H1 (cell line): ENCODE data around the gene PDE9A. TPM values are rescaled to one million over a fixed set of nuclear protein-coding genes. Genes with fewer than 3 reads are reported as not detected.
A peak's percentile ranks its signal among the peaks of the same experiment; 100 is the strongest.

Source experiments
- CTCF ChIA-PET: fragments of 300-600 bp; sonication (Branson Sonifier 250); formaldehyde crosslinking; loops from one replicate; lab custom pipeline; 2021; ENCODE audit not compliant: partially characterized antibody; lab: Charles Lee
- POLR2A ChIA-PET: fragments of 300-600 bp; sonication (Branson Sonifier 250); formaldehyde crosslinking; loops from one replicate; lab custom pipeline; 2021; ENCODE audit warnings: inconsistent platforms; ENCODE audit not compliant: partially characterized antibody; lab: Charles Lee
- DNase-seq, 2 experiments: peaks; one replicate each; pipeline versions ENCODE4 v3.0.0 to v3.0.0-alpha.2; 2010 to 2022; ENCODE audit warnings: low spot score in 2 of 2, low read depth in 1 of 2, mixed read lengths in 1 of 2
- FAIRE-seq: peaks from 2 replicates; lab custom pipeline; 2011; peaks lifted over from hg19 to GRCh38; lab: Jason Lieb, UNC
- H2AFZ ChIP-seq: 2 replicates; pipeline ENCODE4 v1.8.1; 2012; ENCODE audit warnings: low read length, inconsistent platforms
- H2AK5ac ChIP-seq: 2 replicates; pipeline ENCODE4 v1.6.1; 2013; ENCODE audit warnings: low read depth, low read length
- H2BK120ac ChIP-seq: replicated peaks from 2 replicates; pipeline ENCODE3; 2013; ENCODE audit warnings: low read depth, low read length, inconsistent platforms
- H2BK12ac ChIP-seq: 2 replicates; pipeline ENCODE4 v1.6.1; 2013; ENCODE audit warnings: low read depth, low read length
- H2BK15ac ChIP-seq: 2 replicates; pipeline ENCODE4 v1.6.1; 2013; ENCODE audit warnings: low read length
- H2BK20ac ChIP-seq: 2 replicates; pipeline ENCODE4 v1.6.1; 2013; ENCODE audit warnings: low read length
- H2BK5ac ChIP-seq: 2 replicates; pipeline ENCODE4 v1.6.1; 2013; ENCODE audit warnings: low read depth, low read length
- H3K14ac ChIP-seq: 2 replicates; pipeline ENCODE4 v1.6.1; 2013; ENCODE audit warnings: inconsistent platforms; ENCODE audit not compliant: insufficient read length
- H3K18ac ChIP-seq: 2 replicates; pipeline ENCODE4 v1.6.1; 2013; ENCODE audit warnings: low read length; ENCODE audit errors: extremely low read depth
- H3K23ac ChIP-seq: 2 replicates; pipeline ENCODE4 v1.6.1; 2013; ENCODE audit warnings: inconsistent platforms; ENCODE audit not compliant: insufficient read length
- H3K23me2 ChIP-seq: 2 replicates; pipeline ENCODE4 v1.6.1; 2013; ENCODE audit warnings: low read depth, low read length
- H3K27ac ChIP-seq: 2 replicates; pipeline ENCODE4 v1.6.1; 2011; ENCODE audit warnings: low read depth, low read length, inconsistent platforms
- H3K27me3 ChIP-seq, 4 experiments: replicated peaks in 1 of 4; 1 replicate in 1 of 4; 2 replicates in 3 of 4; pipeline versions ENCODE4 v1.6.1 to v1.8.1; 2011 to 2013; ENCODE audit warnings: low read length in 3 of 4, mild to moderate bottlenecking in 3 of 4, inconsistent platforms in 2 of 4, mixed read lengths in 2 of 4, moderate library complexity in 1 of 4; ENCODE audit not compliant: control insufficient read depth in 3 of 4, insufficient read depth in 3 of 4; ENCODE audit errors: extremely low read depth in 1 of 4
- H3K36me3 ChIP-seq, 4 experiments: 2 replicates each; pipeline versions ENCODE4 v1.6.1 to v1.8.1; 2011 to 2013; ENCODE audit warnings: mild to moderate bottlenecking in 4 of 4, low read length in 3 of 4, moderate library complexity in 2 of 4, control low read depth in 1 of 4, inconsistent platforms in 1 of 4; ENCODE audit not compliant: insufficient read depth in 4 of 4, control insufficient read depth in 2 of 4
- H3K4ac ChIP-seq: replicated peaks from 2 replicates; pipeline ENCODE3; 2013; ENCODE audit warnings: low read length, low read depth, mixed read lengths, inconsistent platforms; ENCODE audit not compliant: insufficient read length
- H3K4me1 ChIP-seq, 4 experiments: replicated peaks in 1 of 4; 1 replicate in 1 of 4; 2 replicates in 3 of 4; pipeline versions ENCODE4 v1.6.1 to v1.8.1; 2011 to 2013; ENCODE audit warnings: low read length in 3 of 4, inconsistent platforms in 2 of 4, mixed read lengths in 1 of 4; ENCODE audit not compliant: insufficient read depth in 4 of 4, control insufficient read depth in 3 of 4
- H3K4me2 ChIP-seq, 2 experiments: 2 replicates each; pipeline versions ENCODE4 v1.6.1 to v1.8.1; 2011 to 2013; ENCODE audit warnings: low read depth in 2 of 2, low read length in 2 of 2, control low read depth in 1 of 2, inconsistent platforms in 1 of 2, mild to moderate bottlenecking in 1 of 2; ENCODE audit not compliant: insufficient read depth in 1 of 2
- H3K4me3 ChIP-seq, 4 experiments: fragments of 200-600, 300-600 bp in 1 of 4; sonication (generic), shearing (Covaris generic), sonication (Bioruptor Twin) in 1 of 4; 2 replicates each; pipeline versions ENCODE4 v1.5.1 to v1.8.1; 2011 to 2016; ENCODE audit warnings: low read length in 4 of 4, low read depth in 3 of 4, control low read depth in 2 of 4, inconsistent platforms in 2 of 4, mild to moderate bottlenecking in 2 of 4, mixed read lengths in 1 of 4, moderate library complexity in 1 of 4; ENCODE audit not compliant: insufficient read depth in 2 of 4; ENCODE audit errors: extremely low read depth in 1 of 4
- H3K56ac ChIP-seq: replicated peaks from 2 replicates; pipeline ENCODE3; 2013; ENCODE audit warnings: low read depth, mild to moderate bottlenecking, mixed read lengths, low read length, inconsistent platforms; ENCODE audit not compliant: insufficient read length
- H3K79me1 ChIP-seq: 2 replicates; pipeline ENCODE4 v1.6.1; 2013; ENCODE audit warnings: low read depth, low read length, control low read depth
- H3K79me2 ChIP-seq, 2 experiments: 2 replicates each; pipeline versions ENCODE4 v1.6.1 to v1.8.1; 2012 to 2013; ENCODE audit warnings: low read length in 2 of 2, mild to moderate bottlenecking in 2 of 2, inconsistent platforms in 1 of 2; ENCODE audit not compliant: insufficient read depth in 2 of 2, control insufficient read depth in 1 of 2
- H3K9ac ChIP-seq, 4 experiments: replicated peaks in 1 of 4; 1 replicate in 1 of 4; 2 replicates in 3 of 4; pipeline versions ENCODE4 v1.6.1 to v1.8.1; 2011 to 2013; ENCODE audit warnings: low read depth in 3 of 4, low read length in 3 of 4, control low read depth in 2 of 4, mild to moderate bottlenecking in 2 of 4, moderate library complexity in 2 of 4, inconsistent platforms in 1 of 4; ENCODE audit errors: extremely low read depth in 1 of 4
- H3K9me3 ChIP-seq, 2 experiments: 2 replicates each; pipeline versions ENCODE4 v1.6.1 to v1.8.1; 2012 to 2013; ENCODE audit warnings: mild to moderate bottlenecking in 2 of 2, moderate library complexity in 2 of 2, control low read depth in 1 of 2, inconsistent platforms in 1 of 2, low read depth in 1 of 2, low read length in 1 of 2, mixed read lengths in 1 of 2; ENCODE audit not compliant: insufficient read depth in 2 of 2
- H4K20me1 ChIP-seq, 2 experiments: replicated peaks in 1 of 2; 2 replicates each; pipeline versions ENCODE3 to v1.8.1; 2011 to 2013; ENCODE audit warnings: inconsistent platforms in 2 of 2, low read length in 2 of 2, mild to moderate bottlenecking in 1 of 2; ENCODE audit not compliant: insufficient read depth in 2 of 2, control insufficient read depth in 1 of 2
- H4K5ac ChIP-seq: 2 replicates; pipeline ENCODE4 v1.6.1; 2013; ENCODE audit warnings: low read length, low read depth, mixed read lengths, inconsistent platforms; ENCODE audit not compliant: insufficient read length
- H4K8ac ChIP-seq: 2 replicates; pipeline ENCODE4 v1.8.0; 2013; ENCODE audit warnings: mild to moderate bottlenecking, moderate library complexity, low read length, inconsistent platforms; ENCODE audit not compliant: insufficient read depth; ENCODE audit errors: extremely low read depth
- H4K91ac ChIP-seq: replicated peaks from 2 replicates; pipeline ENCODE3; 2013; ENCODE audit warnings: low read length, mixed read lengths, inconsistent platforms; ENCODE audit not compliant: insufficient read length
- CBX5 ChIP-seq: fragments of 300-800, 300-1000 bp; sonication (generic); IDR thresholded peaks from 2 replicates; pipeline ENCODE4 v1.7.1; 2016; ENCODE audit warnings: antibody characterized with exemption, low read length, low read depth
- CTBP2 ChIP-seq: IDR thresholded peaks from 2 replicates; pipeline ENCODE4 v1.7.0; 2011; ENCODE audit warnings: borderline replicate concordance, mild to moderate bottlenecking, moderate library complexity, mixed read lengths, low read length; ENCODE audit not compliant: insufficient read depth, insufficient read length
- EP300 ChIP-seq, 2 experiments: IDR thresholded peaks; 1 replicate in 1 of 2; 2 replicates in 1 of 2; pipeline ENCODE4 v1.6.1; 2011 to 2012; ENCODE audit warnings: low read depth in 2 of 2, low read length in 2 of 2, mild to moderate bottlenecking in 2 of 2, borderline replicate concordance in 1 of 2, inconsistent platforms in 1 of 2, moderate library complexity in 1 of 2
- JUN ChIP-seq: IDR thresholded peaks from 2 replicates; pipeline ENCODE4 v1.6.1; 2011; ENCODE audit warnings: low read depth, mild to moderate bottlenecking, improper control_type of control experiment, low read length
- SAP30 ChIP-seq: fragments of 300-600 bp; sonication (generic); IDR thresholded peaks from 2 replicates; pipeline ENCODE4 v1.7.1; 2012; ENCODE audit warnings: low read length, moderate library complexity, mild to moderate bottlenecking, inconsistent platforms; ENCODE audit not compliant: insufficient read depth, insufficient replicate concordance
- TCF12 ChIP-seq: IDR thresholded peaks from 2 replicates; pipeline ENCODE4 v1.6.1; 2011; ENCODE audit warnings: low read depth, mild to moderate bottlenecking, low read length
- USF2 ChIP-seq: IDR thresholded peaks from 2 replicates; pipeline ENCODE4 v1.6.1; 2011; ENCODE audit warnings: low read length, improper control_type of control experiment
- WGBS, 2 experiments: shearing (Covaris generic) in 1 of 2; methylation state at CpG; one replicate each; pipeline versions ENCODE4 v1.1.6 to v1.1.7; 2013 to 2015; ENCODE audit warnings: low lambda C conversion rate in 2 of 2, mixed read lengths in 2 of 2, inconsistent platforms in 1 of 2, low coverage in 1 of 2, missing lambda C conversion rate in 1 of 2; ENCODE audit not compliant: insufficient replicate concordance in 2 of 2, insufficient coverage in 1 of 2, insufficient read length in 1 of 2; ENCODE audit errors: extremely low coverage in 1 of 2, missing lambda C conversion rate in 1 of 2; 5-methylcytosine and 5-hydroxymethylcytosine counted together
- polyA plus RNA-seq, 7 experiments: library from polyadenylated mRNA; depleted of rRNA in 3 of 7; stranded (reverse) in 5 of 7; unstranded in 2 of 7; fragments of >200 nt in 5 of 7; fragments of 200-250 nt in 2 of 7; gene quantifications; 1 replicate in 5 of 7; 2 replicates in 1 of 7; 4 replicates in 1 of 7; pipeline versions ENCODE4 v1.2.1 to v1.2.3, GENCODE V29; 2011 to 2013; ENCODE audit warnings: missing spikeins in 2 of 7, mixed read lengths in 2 of 7
- total RNA-seq: library from RNA; stranded (reverse); fragmentation: NEBNext Ultra II Directional; extraction: Animal tissue kit (Norgen Biotek cat#: 25700); gene quantifications from 2 replicates; pipeline ENCODE4 v1.2.1, GENCODE V29; 2021

The PDE9A gene
- total and polyA plus RNA-seq, 2 of the 8 experiments (the other 6 are each of a cell fraction or from before 2014, with no cell fraction given) = 39.2 to 45.9 TPM

- no peak overlapping the region for H3K4me3 ChIP-seq
- no peak for FAIRE-seq
- H3K4me1 ChIP-seq = no peaks in the 10 kb centered on the region
- no peak overlapping the region for H3K14ac ChIP-seq
- H2AFZ ChIP-seq = no peak overlapping the region
- H3K4ac ChIP-seq = no peak overlapping the region
- WGBS, 2 experiments = 98% methylated on average over 2 of the region's 2 CpGs; no CpG with 5 or more reads in 1 of the 2 experiments
- no peaks in the 10 kb centered on the region for H3K79me1 ChIP-seq
- H2BK20ac ChIP-seq = no peak overlapping the region
- H3K23ac ChIP-seq = no peak overlapping the region
- H3K27ac ChIP-seq = no peak overlapping the region
- no peak overlapping the region for H3K4me2 ChIP-seq
- no peaks in the 10 kb centered on the region for H3K79me2 ChIP-seq
- peak; percentile 62; the same call in 1 of the 2 replicates for TF ChIP-seq USF2
- TF ChIP-seq CBX5 = no peak
- TF ChIP-seq TCF12 = no peak
- no peak for TF ChIP-seq EP300 (IDR thresholded peaks at IDR 0.05; ENCODE audit: borderline replicate concordance in 1 of 2, low read depth in 2 of 2, low read length in 2 of 2)
- TF ChIP-seq SAP30 = no peak
- no peak for TF ChIP-seq JUN
- TF ChIP-seq CTBP2 = no peak
- TF ChIP-seq, all 59 proteins: peak for 1
- CTCF ChIA-PET = no interaction called here
- Histone ChIP-seq H3K9ac (no peak overlapping the region), H3K23me2 (no peaks in the 10 kb centered on the region), H3K9me3 (no peaks in the 10 kb centered on the region), H4K91ac (no peak overlapping the region), H3K36me3 (no peaks in the 10 kb centered on the region), H4K20me1 (no peaks in the 10 kb centered on the region), H4K5ac (no peak overlapping the region), H3K18ac (no peak overlapping the region), H4K8ac (no peak overlapping the region), H2BK5ac (no peak overlapping the region), H2AK5ac (no peak overlapping the region), H2BK12ac (no peak overlapping the region), H2BK120ac (no peak overlapping the region), H3K56ac (no peak overlapping the region), H2BK15ac (no peak overlapping the region), H3K27me3 (peaks cover 0 to 2% (median under 1%) of the 10 kb centered on the region in 4 experiments; a peak in 2 of 7 replicates)
- DNase-seq = no peak
- POLR2A ChIA-PET = interaction anchor here (0.7 kb wide), 1 partner anchor 12 kb away, joined by 3 read pairs; no protein-coding TSS in a partner anchor
Observed at GRCh38 chr21:42609811-42610210, 43.6 kb upstream of the PDE9A start.
